PFSK-1 (cell line): ENCODE measurements around the gene CD300H.

Experiments
- POLR2AphosphoS5 ChIP-seq: IDR thresholded peaks from 2 replicates; pipeline ENCODE4 v1.6.1; 2012; ENCODE audit warnings: low read depth, mild to moderate bottlenecking, control low read depth, low read length, moderate library complexity
- TF ChIP-seq, protein P1 (sequence below), 2 experiments: IDR thresholded peaks; 2 replicates each; pipeline versions ENCODE4 v1.6.1 to v1.8.0; 2011 to 2012; ENCODE audit warnings: low read depth in 2 of 2, low read length in 2 of 2, control low read depth in 1 of 2, inconsistent platforms in 1 of 2, mild to moderate bottlenecking in 1 of 2, moderate library complexity in 1 of 2; ENCODE audit not compliant: insufficient read depth in 1 of 2

DNA sequence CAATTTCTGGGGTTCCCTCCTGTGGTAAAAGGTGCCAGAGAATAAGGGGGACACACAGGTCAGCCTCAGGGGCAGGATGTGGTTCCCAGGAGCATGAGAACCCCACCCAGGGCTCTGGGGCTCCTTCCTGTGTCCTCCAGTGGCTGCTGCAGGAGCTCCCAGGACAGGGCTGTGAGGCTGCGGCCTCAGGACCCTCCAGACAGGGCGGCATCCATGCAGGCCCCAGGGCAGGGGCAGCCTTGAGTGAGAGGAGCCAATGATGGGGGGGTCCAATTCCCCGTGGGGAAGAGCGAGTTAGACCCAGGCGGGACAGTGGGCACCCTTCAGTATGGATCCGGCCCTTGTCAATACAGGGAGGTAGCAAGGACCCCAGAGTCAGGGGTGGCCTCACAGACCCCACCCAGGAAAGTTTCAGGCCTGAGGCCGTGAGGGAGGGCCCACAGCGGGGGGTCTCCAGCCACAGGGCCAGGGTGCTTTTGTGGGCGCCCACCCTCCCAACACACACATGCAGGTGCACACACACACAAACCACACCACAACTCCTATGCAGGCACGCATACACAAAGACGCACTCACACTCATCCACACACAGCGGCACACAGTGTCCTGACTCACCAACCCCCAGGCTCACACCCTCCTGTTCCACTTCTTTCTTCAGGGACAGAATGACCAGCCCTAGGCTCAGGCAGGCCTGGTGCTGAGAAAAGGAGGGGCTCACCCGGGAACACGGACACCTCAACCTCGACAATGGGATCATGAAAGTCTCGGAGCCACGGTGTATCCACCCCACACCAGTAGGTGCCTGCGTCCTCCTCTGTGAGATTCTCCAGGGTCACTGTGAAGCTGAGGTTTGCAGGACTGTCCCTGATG is 23.2 kb downstream of the CD300H start:
- TF ChIP-seq, protein P1, sequence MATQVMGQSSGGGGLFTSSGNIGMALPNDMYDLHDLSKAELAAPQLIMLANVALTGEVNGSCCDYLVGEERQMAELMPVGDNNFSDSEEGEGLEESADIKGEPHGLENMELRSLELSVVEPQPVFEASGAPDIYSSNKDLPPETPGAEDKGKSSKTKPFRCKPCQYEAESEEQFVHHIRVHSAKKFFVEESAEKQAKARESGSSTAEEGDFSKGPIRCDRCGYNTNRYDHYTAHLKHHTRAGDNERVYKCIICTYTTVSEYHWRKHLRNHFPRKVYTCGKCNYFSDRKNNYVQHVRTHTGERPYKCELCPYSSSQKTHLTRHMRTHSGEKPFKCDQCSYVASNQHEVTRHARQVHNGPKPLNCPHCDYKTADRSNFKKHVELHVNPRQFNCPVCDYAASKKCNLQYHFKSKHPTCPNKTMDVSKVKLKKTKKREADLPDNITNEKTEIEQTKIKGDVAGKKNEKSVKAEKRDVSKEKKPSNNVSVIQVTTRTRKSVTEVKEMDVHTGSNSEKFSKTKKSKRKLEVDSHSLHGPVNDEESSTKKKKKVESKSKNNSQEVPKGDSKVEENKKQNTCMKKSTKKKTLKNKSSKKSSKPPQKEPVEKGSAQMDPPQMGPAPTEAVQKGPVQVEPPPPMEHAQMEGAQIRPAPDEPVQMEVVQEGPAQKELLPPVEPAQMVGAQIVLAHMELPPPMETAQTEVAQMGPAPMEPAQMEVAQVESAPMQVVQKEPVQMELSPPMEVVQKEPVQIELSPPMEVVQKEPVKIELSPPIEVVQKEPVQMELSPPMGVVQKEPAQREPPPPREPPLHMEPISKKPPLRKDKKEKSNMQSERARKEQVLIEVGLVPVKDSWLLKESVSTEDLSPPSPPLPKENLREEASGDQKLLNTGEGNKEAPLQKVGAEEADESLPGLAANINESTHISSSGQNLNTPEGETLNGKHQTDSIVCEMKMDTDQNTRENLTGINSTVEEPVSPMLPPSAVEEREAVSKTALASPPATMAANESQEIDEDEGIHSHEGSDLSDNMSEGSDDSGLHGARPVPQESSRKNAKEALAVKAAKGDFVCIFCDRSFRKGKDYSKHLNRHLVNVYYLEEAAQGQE (IDR thresholded peaks at IDR 0.05; ENCODE audit: insufficient read depth in 1 of 2, low read depth in 2 of 2, low read length in 2 of 2) = no peak
- no peak for TF ChIP-seq POLR2AphosphoS5
